Kidney (tissue), 14 donors: ENCODE results near the gene CLIP3. TPM values are rescaled to one million over a fixed set of nuclear protein-coding genes. Genes with fewer than 3 reads are reported as not detected.

Experiments
- DNase-seq, 5 donors: peaks; one replicate each; pipeline ENCODE4 v3.0.0-alpha.2; 2013 to 2020
- FAIRE-seq: peaks from 2 replicates; lab custom pipeline; 2012; peaks lifted over from hg19 to GRCh38; lab: Jason Lieb, UNC
- H3K27ac ChIP-seq, 2 donors: one replicate each; pipeline ENCODE4 v1.7.0; 2013; ENCODE audit warnings: low read depth in 2 of 2, low read length in 2 of 2, inconsistent platforms in 1 of 2
- H3K27me3 ChIP-seq: one replicate; pipeline ENCODE4 v1.7.1; 2013; ENCODE audit warnings: low read length, inconsistent platforms; ENCODE audit not compliant: control insufficient read depth, insufficient read depth
- H3K36me3 ChIP-seq, 3 donors: one replicate each; pipeline versions ENCODE4 v1.7.0 to v1.7.1; 2013; ENCODE audit warnings: low read length in 3 of 3, control low read depth in 1 of 3, inconsistent platforms in 1 of 3; ENCODE audit not compliant: insufficient read depth in 3 of 3, control insufficient read depth in 2 of 3
- H3K4me1 ChIP-seq, 3 donors: one replicate each; pipeline versions ENCODE4 v1.7.0 to v1.7.1; 2013; ENCODE audit warnings: low read length in 3 of 3, inconsistent platforms in 1 of 3, low read depth in 1 of 3; ENCODE audit not compliant: control insufficient read depth in 2 of 3, insufficient read depth in 2 of 3
- H3K4me3 ChIP-seq, 3 donors: one replicate each; pipeline versions ENCODE4 v1.7.0 to v1.8.1; 2013; ENCODE audit warnings: low read length in 3 of 3, control low read depth in 1 of 3, inconsistent platforms in 1 of 3
- H3K9ac ChIP-seq, 3 donors: one replicate each; pipeline versions ENCODE4 v1.7.0 to v1.7.1; 2013; ENCODE audit warnings: low read length in 3 of 3, control low read depth in 1 of 3, inconsistent platforms in 1 of 3
- H3K9me3 ChIP-seq, 3 donors: one replicate each; pipeline versions ENCODE4 v1.7.0 to v1.7.1; 2013; ENCODE audit warnings: low read length in 3 of 3, control low read depth in 1 of 3, inconsistent platforms in 1 of 3; ENCODE audit not compliant: control insufficient read depth in 2 of 3, insufficient read depth in 1 of 3
- CTCF ChIP-seq: IDR thresholded peaks from 3 replicates; pipeline ENCODE4 v1.5.1; 2012; ENCODE audit warnings: mild to moderate bottlenecking, moderate library complexity, borderline replicate concordance; ENCODE audit not compliant: insufficient read depth; ENCODE audit errors: extremely low read depth
- intact Hi-C: fragments of 100-400 bp; cut with DNase I; formaldehyde crosslinking; loops from one replicate; pipeline ENCODE4 v1.11.1; 2022
- polyA plus RNA-seq: library from polyadenylated mRNA; stranded (reverse); fragments of 350-450 nt; fragmentation: Illumina TruSeq; extraction: RNeasy Lipid Tissue Mini Kit (QIAGEN cat#74804); gene quantifications from one replicate; pipeline ENCODE4 v1.2.3, GENCODE V29; 2014; ENCODE audit warnings: low read depth, low replicate concordance; ENCODE audit not compliant: insufficient read depth
- total RNA-seq: library from RNA; stranded (reverse); fragmentation: NEBNext Ultra II Directional; extraction: Animal tissue kit (Norgen Biotek cat#: 25700); gene quantifications from one replicate; pipeline ENCODE4 v1.2.1, GENCODE V29; 2021
- donor health status: control.
- donor health status: control.
- donor health status: control.
- donor health status: control.
- donor health status: control.
- donor health status: DM: yes; HTN: yes; CAD: no.
- donor health status: Normal renal cell carcinoma (clear cell type).

The CLIP3 gene
- total and polyA plus RNA-seq, 2 donors from 2014 or later = 10.3 to 12.3 TPM

- peaks cover 0 to 4% (median 0%) of the 10 kb centered on the region in 3 donors for H3K4me1 ChIP-seq
- intact Hi-C loops = no loop called here
- DNase-seq (peak; percentile 84 to 90 (median 88)), FAIRE-seq (no peak)
- H3K9ac ChIP-seq = peak within 1 kb of the TSS in 1 of 3 donors; percentile 48
- H3K27ac ChIP-seq = peak within 1 kb of the TSS in 1 of 2 donors; percentile 37
- H3K27me3 ChIP-seq = no peaks in the 10 kb centered on the region
- no peaks in the 10 kb centered on the region for H3K36me3 ChIP-seq
- no peak for TF ChIP-seq CTCF
- H3K4me3 ChIP-seq = peak within 1 kb of the TSS; percentile 36 to 61 (median 47)
- no peaks in the 10 kb centered on the region for H3K9me3 ChIP-seq
These were observed 24.2 kb downstream of the CLIP3 start, which contains the start of gene SYNE4 for GRCh38 chr19:36008336-36008978. Gene SYNE4 (minus strand): TSS chr19:36008813. CDS start chr19:36008681, 132 bp downstream.

GRCh38 chr19:36006955-36007354 is 25.7 kb downstream of the CLIP3 start:
- H3K27ac ChIP-seq = no peak overlapping the region
- no peaks in the 10 kb centered on the region for H3K27me3 ChIP-seq
- H3K4me1 ChIP-seq = no peaks in the 10 kb centered on the region
- TF ChIP-seq CTCF = no peak
- no peaks in the 10 kb centered on the region for H3K9me3 ChIP-seq
- no peak overlapping the region for H3K9ac ChIP-seq
- intact Hi-C loops = no loop called here
- DNase-seq (no peak), FAIRE-seq (no peak)
- H3K36me3 ChIP-seq = no peaks in the 10 kb centered on the region
- no peak overlapping the region for H3K4me3 ChIP-seq

- intact Hi-C loops = no loop called here
These were observed 29.4 kb downstream of the CLIP3 start for GRCh38 chr19:36003284-36003683.

More at GRCh38 chr19:36003284-36003683, 29.4 kb downstream of the CLIP3 start:
- no peaks in the 10 kb centered on the region for H3K27me3 ChIP-seq
- H3K4me1 ChIP-seq = no peaks in the 10 kb centered on the region
- peaks cover 0 to 4% (median 0%) of the 10 kb centered on the region in 3 donors for H3K36me3 ChIP-seq
- H3K27ac ChIP-seq = no peak overlapping the region
- no peak for DNase-seq
- FAIRE-seq = no peak
- no peaks in the 10 kb centered on the region for H3K9me3 ChIP-seq
- no peak overlapping the region for H3K9ac ChIP-seq
- no peak overlapping the region for H3K4me3 ChIP-seq
- TF ChIP-seq CTCF = no peak
